Gastrocnemius medialis (tissue), 4 donors: ENCODE results near the gene TCF4. TPM values are rescaled to one million over a fixed set of nuclear protein-coding genes. Genes with fewer than 3 reads are reported as not detected.

Experiments
- ATAC-seq, 2 donors: fragments of 150-250 bp; one replicate each; pipeline ENCODE4 v1.9.1; 2016
- DNase-seq, 2 donors: peaks; one replicate each; pipeline ENCODE4 v3.0.0-alpha.2; 2019
- H3K27ac ChIP-seq, 4 donors: fragments of 200-600 bp; sonication (generic); 1 replicate in 1 of 4; 2 replicates in 3 of 4; pipeline ENCODE4 v1.5.1; 2016 to 2018; ENCODE audit warnings: mild to moderate bottlenecking in 2 of 4, moderate library complexity in 1 of 4
- H3K27me3 ChIP-seq, 3 donors: fragments of 200-600 bp; sonication (generic) in 2 of 3; 1 replicate in 1 of 3; 2 replicates in 2 of 3; pipeline versions ENCODE4 v1.5.1 to v1.6.0; 2016 to 2019; ENCODE audit warnings: mild to moderate bottlenecking in 1 of 3, moderate library complexity in 1 of 3
- H3K36me3 ChIP-seq, 2 donors: fragments of 200-600 bp; sonication (generic) in 1 of 2; one replicate each; pipeline ENCODE4 v1.5.1; 2017 to 2018
- H3K4me1 ChIP-seq, 2 donors: fragments of 200-600 bp; sonication (generic) in 1 of 2; one replicate each; pipeline ENCODE4 v1.5.1; 2016 to 2017; ENCODE audit warnings: mild to moderate bottlenecking in 2 of 2
- H3K4me3 ChIP-seq, 4 donors: fragments of 200-600 bp; sonication (generic) in 3 of 4; 1 replicate in 1 of 4; 2 replicates in 3 of 4; pipeline ENCODE4 v1.5.1; 2016 to 2019; ENCODE audit warnings: mild to moderate bottlenecking in 2 of 4
- H3K9me3 ChIP-seq, 3 donors: fragments of 200-600 bp; sonication (generic) in 2 of 3; 1 replicate in 1 of 3; 2 replicates in 2 of 3; pipeline ENCODE4 v1.5.1; 2016 to 2019
- CTCF ChIP-seq, 5 experiments: fragments of 450-650 bp in 3 of 5; fragments of 200-600 bp in 2 of 5; sonication (generic) in 2 of 5; IDR thresholded peaks in 4 of 5; conservative IDR thresholded peaks in 1 of 5; 1 replicate in 4 of 5; 2 replicates in 1 of 5; pipeline ENCODE4 v1.5.1; 2016 to 2019; ENCODE audit warnings: antibody characterized with exemption in 5 of 5, mild to moderate bottlenecking in 3 of 5, moderate library complexity in 3 of 5
- POLR2A ChIP-seq, 2 donors: fragments of 450-650 bp; IDR thresholded peaks; one replicate each; pipeline ENCODE4 v1.6.1; 2017; ENCODE audit warnings: antibody characterized with exemption in 2 of 2, mild to moderate bottlenecking in 2 of 2, moderate library complexity in 2 of 2
- in situ Hi-C, 4 donors: fragments of 200-750 bp; cut with MboI; loops; one replicate each; pipeline versions ENCODE4 v1.15.0 to v1.8.0; 2017; ENCODE audit warnings: low sequenced_read_pairs in 4 of 4
- intact Hi-C: fragments of 100-400 bp; cut with DNase I; formaldehyde crosslinking; loops from one replicate; pipeline ENCODE4 v1.15.1; 2023; ENCODE audit warnings: low total_unique reads
- total RNA-seq, 4 donors: library from RNA; depleted of rRNA; stranded (reverse); fragments of >200 nt; gene quantifications; one replicate each; pipeline versions ENCODE4 v1.1.0 to v1.2.3, GENCODE V29; 2016

Gene TCF4
- total RNA-seq, 4 donors from 2014 or later: 40.3 to 60.6 (median 53.6) TPM

DNA sequence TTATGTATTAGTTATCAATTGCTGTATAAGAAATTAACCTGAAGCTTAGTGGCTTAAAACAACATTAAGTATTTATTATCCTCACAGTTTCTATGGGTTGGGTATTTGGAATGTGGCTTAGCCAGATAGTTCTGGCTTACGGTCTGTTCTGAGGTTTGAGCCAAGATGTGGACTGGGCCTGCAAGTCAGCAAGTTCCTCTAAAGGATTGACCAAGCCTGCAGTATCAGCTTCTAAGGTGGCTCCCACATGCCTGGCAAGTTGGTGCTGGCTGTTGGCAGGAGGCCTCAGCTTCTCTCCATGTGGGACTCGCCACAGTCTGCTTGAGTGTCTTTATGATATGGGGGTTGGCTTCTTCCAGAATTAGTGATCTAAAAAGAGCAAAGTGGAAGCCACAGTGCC is 45.0 kb upstream of the TCF4 start:
- in situ Hi-C loops: no loop called here

DNA sequence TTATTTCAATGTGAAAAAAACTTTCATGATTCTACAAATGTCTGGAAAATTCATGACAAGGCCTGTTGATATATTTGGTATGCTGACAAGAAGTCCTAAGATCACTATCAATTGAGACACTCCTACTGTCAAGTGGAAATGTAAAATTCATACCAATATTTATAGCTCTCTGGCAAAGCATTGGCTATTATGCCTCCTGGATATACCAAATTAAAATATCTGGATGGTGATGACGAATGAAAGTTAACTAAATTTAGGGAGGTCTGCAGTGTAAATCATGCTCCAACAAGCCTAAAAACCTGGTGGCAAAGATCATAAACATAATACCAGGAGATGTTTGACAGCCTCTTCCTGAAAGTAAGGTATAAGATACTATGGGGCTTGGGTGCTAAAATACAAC is 41.1 kb upstream of the TCF4 start:
- no peaks in the 10 kb centered on the region for H3K4me1 ChIP-seq
- DNase-seq: no peak
- H3K27ac ChIP-seq: no peak overlapping the region
- no peaks in the 10 kb centered on the region for H3K9me3 ChIP-seq
- no peak for TF ChIP-seq POLR2A (IDR thresholded peaks at IDR 0.05)
- no peak for ATAC-seq
- H3K36me3 ChIP-seq: no peaks in the 10 kb centered on the region
- in situ Hi-C loops: no loop called here
- H3K27me3 ChIP-seq: no peaks in the 10 kb centered on the region
- intact Hi-C loops: no loop called here
- H3K4me3 ChIP-seq: no peak overlapping the region

More for the DNA sequence above, 45.0 kb upstream of the TCF4 start:
- no peaks in the 10 kb centered on the region for H3K9me3 ChIP-seq
- H3K27ac ChIP-seq: no peak overlapping the region
- intact Hi-C loops: no loop called here
- H3K36me3 ChIP-seq: no peaks in the 10 kb centered on the region
- TF ChIP-seq POLR2A (IDR thresholded peaks at IDR 0.05): no peak
- TF ChIP-seq CTCF (IDR thresholded peaks at IDR 0.05 in 4 of 5, conservative IDR thresholded peaks at IDR 0.05 in 1 of 5): no peak
- no peaks in the 10 kb centered on the region for H3K4me1 ChIP-seq
- ATAC-seq (no peak), DNase-seq (no peak)
- H3K4me3 ChIP-seq: no peak overlapping the region
- no peaks in the 10 kb centered on the region for H3K27me3 ChIP-seq

- no peak for DNase-seq
- ATAC-seq: no peak
- H3K9me3 ChIP-seq: no peaks in the 10 kb centered on the region
- intact Hi-C loops: no loop called here
- H3K4me3 ChIP-seq: no peak overlapping the region
- TF ChIP-seq POLR2A (IDR thresholded peaks at IDR 0.05) (no peak), CTCF (IDR thresholded peaks at IDR 0.05 in 4 of 5, conservative IDR thresholded peaks at IDR 0.05 in 1 of 5) (no peak)
- in situ Hi-C loops: no loop called here
- no peaks in the 10 kb centered on the region for H3K36me3 ChIP-seq
- no peaks in the 10 kb centered on the region for H3K4me1 ChIP-seq
- H3K27me3 ChIP-seq: no peaks in the 10 kb centered on the region
- H3K27ac ChIP-seq: no peak overlapping the region
Observed at GRCh38 chr18:55627007-55627406, 39.0 kb upstream of the TCF4 start.

DNA sequence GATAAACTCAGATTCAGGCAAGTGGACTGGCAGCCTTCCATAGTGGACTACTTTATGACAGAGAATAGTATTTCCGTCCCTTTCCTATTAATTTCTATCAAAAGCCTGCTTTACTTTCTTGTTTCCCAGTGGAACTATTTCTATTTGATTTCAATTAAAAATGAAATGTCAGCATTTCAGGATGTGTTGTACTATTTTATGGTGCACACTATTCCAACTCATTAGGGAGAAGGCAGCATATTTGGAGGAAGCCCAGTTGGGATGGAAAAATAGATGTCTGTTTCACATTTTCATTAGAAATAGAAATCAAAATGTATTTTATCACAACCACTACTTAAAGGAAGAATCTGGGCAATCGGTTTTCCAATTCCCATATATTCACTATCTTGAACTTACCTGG is 37.9 kb upstream of the TCF4 start:
- no peak for ATAC-seq
- in situ Hi-C loops (no loop called here), intact Hi-C loops (no loop called here)
- Histone ChIP-seq H3K4me1 (no peaks in the 10 kb centered on the region), H3K27ac (no peak overlapping the region), H3K9me3 (no peaks in the 10 kb centered on the region), H3K27me3 (no peaks in the 10 kb centered on the region), H3K36me3 (no peaks in the 10 kb centered on the region), H3K4me3 (no peak overlapping the region)
- no peak for DNase-seq
- TF ChIP-seq POLR2A (IDR thresholded peaks at IDR 0.05): no peak
- no peak for TF ChIP-seq CTCF (IDR thresholded peaks at IDR 0.05 in 4 of 5, conservative IDR thresholded peaks at IDR 0.05 in 1 of 5)

- in situ Hi-C loops: no loop called here
- intact Hi-C loops: no loop called here
- TF ChIP-seq POLR2A (IDR thresholded peaks at IDR 0.05): no peak
- TF ChIP-seq CTCF (IDR thresholded peaks at IDR 0.05 in 4 of 5, conservative IDR thresholded peaks at IDR 0.05 in 1 of 5): no peak
- Histone ChIP-seq H3K27ac (no peak overlapping the region), H3K36me3 (no peaks in the 10 kb centered on the region), H3K27me3 (no peaks in the 10 kb centered on the region), H3K4me3 (no peak overlapping the region), H3K4me1 (no peaks in the 10 kb centered on the region), H3K9me3 (peaks cover 0 to 3% (median 0%) of the 10 kb centered on the region in 3 donors)
- DNase-seq: no peak
- ATAC-seq: no peak
Observed at GRCh38 chr18:55623626-55624025, 35.6 kb upstream of the TCF4 start.
